Stimulated activated naive CD8-positive, alpha-beta T cell treated with anti-CD3 and anti-CD28 coated beads, Interleukin-15, Interleukin-2, amounts not matched to agents 100 ng/mL and 50 ng/mL, for 24 hours (primary cell): ENCODE data around the gene SRPK2.
"Not testable (repeated sequence)": the region's sequence is repeated elsewhere in the genome, so short reads cannot be mapped to it uniquely, and the experiment has no call there.

Source experiments
- H3K27ac Mint-ChIP-seq: one replicate; pipeline ENCODE4 v1.8.0; 2021; ENCODE audit warnings: mild to moderate bottlenecking, mixed read lengths
- H3K27me3 Mint-ChIP-seq: one replicate; pipeline ENCODE4 v1.8.0; 2021; ENCODE audit warnings: mixed read lengths
- H3K36me3 Mint-ChIP-seq: one replicate; pipeline ENCODE4 v1.8.0; 2021; ENCODE audit warnings: low read depth, mixed read lengths
- H3K4me1 Mint-ChIP-seq: one replicate; pipeline ENCODE4 v1.8.0; 2021; ENCODE audit warnings: low read depth, mixed read lengths
- H3K4me3 Mint-ChIP-seq: one replicate; pipeline ENCODE4 v1.8.0; 2021; ENCODE audit warnings: mild to moderate bottlenecking, mixed read lengths
- H3K9me3 Mint-ChIP-seq: one replicate; pipeline ENCODE4 v1.8.0; 2021; ENCODE audit warnings: mixed read lengths

The SRPK2 gene

GRCh38 chr7:105256761-105257231 lies 131.9 kb downstream of the SRPK2 start:
- H3K4me3 Mint-ChIP-seq: no peak overlapping the region
- H3K36me3 Mint-ChIP-seq: peaks cover 11% of the 10 kb centered on the region
- H3K27ac Mint-ChIP-seq: no peak overlapping the region
- H3K4me1 Mint-ChIP-seq: peaks cover 51% of the 10 kb centered on the region
- no peaks in the 10 kb centered on the region for H3K27me3 Mint-ChIP-seq
- no peaks in the 10 kb centered on the region for H3K9me3 Mint-ChIP-seq

DNA sequence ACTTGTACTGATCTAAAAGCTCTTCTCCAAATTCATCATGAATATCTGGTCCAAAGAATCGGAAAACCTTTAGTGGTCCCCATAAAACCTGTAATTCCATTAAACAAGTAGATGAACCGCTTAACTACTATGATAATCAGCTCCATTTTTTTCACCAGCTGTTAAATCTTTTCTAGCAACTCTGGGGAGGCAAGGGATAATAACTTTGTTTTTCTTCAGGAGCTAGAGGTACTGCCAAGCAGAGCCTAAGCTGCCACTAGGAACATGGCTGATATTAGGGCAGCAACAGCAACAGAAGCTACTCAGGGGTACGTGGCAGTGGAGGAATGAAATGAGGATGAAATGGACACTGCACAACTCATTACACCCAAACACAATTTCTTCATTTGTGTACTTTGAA lies 138.0 kb downstream of the SRPK2 start:
- H3K27ac Mint-ChIP-seq: no peak overlapping the region
- H3K4me1 Mint-ChIP-seq: peaks cover 29% of the 10 kb centered on the region

GRCh38 chr7:105250239-105250638 lies 138.5 kb downstream of the SRPK2 start:
- Mint-ChIP-seq H3K9me3 (no peaks in the 10 kb centered on the region), H3K4me3 (no peak overlapping the region), H3K27ac (no peak overlapping the region), H3K27me3 (no peaks in the 10 kb centered on the region), H3K4me1 (peaks cover 27% of the 10 kb centered on the region), H3K36me3 (no peaks in the 10 kb centered on the region)

More for the DNA sequence above, 138.0 kb downstream of the SRPK2 start:
- no peaks in the 10 kb centered on the region for H3K36me3 Mint-ChIP-seq
- H3K9me3 Mint-ChIP-seq: no peaks in the 10 kb centered on the region
- no peaks in the 10 kb centered on the region for H3K27me3 Mint-ChIP-seq
- H3K4me3 Mint-ChIP-seq: no peak overlapping the region

DNA sequence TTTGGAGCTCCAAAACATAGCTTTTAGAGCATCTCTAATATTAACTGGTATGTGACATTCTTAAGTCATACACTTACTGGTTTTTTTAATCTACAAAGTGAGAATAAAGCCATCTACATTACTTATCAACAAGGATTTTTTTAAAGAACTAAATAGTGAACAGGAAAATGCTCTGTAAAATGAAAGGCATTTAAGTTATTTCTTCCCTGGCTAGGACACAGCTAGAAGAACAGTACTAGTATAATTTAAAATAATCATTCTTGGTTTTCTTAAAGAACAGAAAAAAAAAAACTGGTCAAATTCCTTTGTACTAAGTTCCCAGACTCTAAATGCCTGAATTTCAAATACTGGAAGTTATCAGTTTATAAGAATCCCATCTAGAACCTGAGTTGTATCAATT lies 139.5 kb downstream of the SRPK2 start:
- Mint-ChIP-seq H3K27me3 (no peaks in the 10 kb centered on the region), H3K36me3 (no peaks in the 10 kb centered on the region), H3K4me1 (peaks cover 25% of the 10 kb centered on the region), H3K27ac (no peak overlapping the region), H3K4me3 (no peak overlapping the region), H3K9me3 (no peaks in the 10 kb centered on the region)

DNA sequence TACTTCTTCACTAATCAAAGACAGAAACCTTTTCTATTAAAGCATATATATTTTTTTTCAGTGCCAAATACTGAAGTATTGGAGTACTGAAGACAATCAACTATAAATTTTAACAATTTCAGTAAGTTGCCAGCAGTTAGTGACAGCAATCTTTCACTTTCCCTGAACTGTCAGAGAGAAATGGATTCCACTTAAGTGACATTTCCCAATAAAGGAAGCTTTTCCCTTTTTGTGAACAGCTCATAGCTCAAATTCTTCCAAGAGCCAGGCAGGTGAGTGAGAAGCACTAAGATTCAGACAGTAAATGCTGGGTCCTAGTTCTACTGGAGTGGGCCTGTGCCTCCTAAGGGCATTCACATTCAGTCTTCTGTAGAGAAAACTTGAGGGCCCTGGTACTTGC lies 142.0 kb downstream of the SRPK2 start:
- H3K9me3 Mint-ChIP-seq: no peaks in the 10 kb centered on the region
- H3K4me1 Mint-ChIP-seq: peaks cover 19% of the 10 kb centered on the region
- no peaks in the 10 kb centered on the region for H3K36me3 Mint-ChIP-seq
- no peak overlapping the region for H3K4me3 Mint-ChIP-seq
- no peaks in the 10 kb centered on the region for H3K27me3 Mint-ChIP-seq
- no peak overlapping the region for H3K27ac Mint-ChIP-seq

- Mint-ChIP-seq H3K4me3 (no peak overlapping the region), H3K36me3 (no peaks in the 10 kb centered on the region), H3K4me1 (peaks cover 19% of the 10 kb centered on the region), H3K27ac (no peak overlapping the region), H3K9me3 (no peaks in the 10 kb centered on the region), H3K27me3 (no peaks in the 10 kb centered on the region)
Observed at GRCh38 chr7:105246256-105246655, 142.5 kb downstream of the SRPK2 start.

DNA sequence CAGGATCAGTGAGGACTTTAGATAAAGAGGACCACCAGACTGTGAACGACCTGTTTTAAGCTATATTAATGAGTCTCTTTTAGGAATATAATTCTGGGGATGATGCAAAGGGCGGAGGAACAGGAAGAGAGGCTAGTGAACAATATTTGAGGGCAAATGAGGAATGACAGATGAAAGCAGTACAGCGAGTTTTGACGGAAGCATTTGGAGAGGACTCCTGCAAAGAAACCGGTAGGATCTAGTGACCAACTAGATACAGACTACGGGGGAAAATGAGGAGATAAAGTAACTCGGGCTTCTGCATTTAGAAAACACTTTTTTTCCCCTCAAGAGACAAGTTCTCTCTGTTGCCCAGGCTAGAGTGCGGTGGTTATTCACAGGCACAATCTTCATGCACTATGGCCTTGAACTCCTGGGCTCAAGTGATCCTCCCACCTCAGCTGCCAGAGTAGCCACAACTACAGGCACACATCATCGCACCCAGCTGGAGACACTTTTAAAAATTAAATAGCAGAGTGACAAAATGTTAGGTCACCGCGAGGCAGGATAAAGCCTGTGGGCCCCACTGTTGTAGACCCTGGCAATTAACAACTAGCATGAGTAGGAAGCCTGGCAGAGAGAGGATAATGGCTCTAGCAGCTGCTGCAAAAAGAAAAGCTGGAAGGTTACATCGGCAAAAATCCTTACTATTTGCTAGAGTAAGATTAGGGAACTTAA lies 143.2 kb downstream of the SRPK2 start:
- Mint-ChIP-seq H3K4me3 (no peak overlapping the region), H3K27ac (no peak overlapping the region), H3K27me3 (no peaks in the 10 kb centered on the region), H3K36me3 (no peaks in the 10 kb centered on the region), H3K4me1 (peaks cover 20% of the 10 kb centered on the region), H3K9me3 (no peaks in the 10 kb centered on the region)

DNA sequence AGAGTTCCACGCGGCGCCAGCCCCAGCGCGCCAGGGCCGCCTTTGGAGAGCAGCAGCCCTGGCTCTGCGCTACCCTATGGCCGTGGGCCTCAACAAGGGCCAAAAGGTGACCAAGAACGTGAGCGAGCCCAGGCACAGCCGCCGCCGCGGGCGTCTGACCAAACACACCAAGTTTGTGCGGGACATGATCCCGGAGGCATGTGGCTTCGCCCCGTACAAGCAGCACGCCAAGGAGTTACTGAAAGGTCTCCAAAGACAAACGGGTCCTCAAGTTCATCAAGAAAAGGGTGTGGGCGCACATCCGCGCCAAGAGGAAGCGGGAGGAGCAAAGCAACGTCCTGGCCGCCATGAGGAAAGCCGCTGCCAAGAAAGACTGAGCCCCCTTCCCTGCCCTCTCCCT lies 144.1 kb downstream of the SRPK2 start:
- H3K4me1 Mint-ChIP-seq: peaks cover 26% of the 10 kb centered on the region
- no peaks in the 10 kb centered on the region for H3K9me3 Mint-ChIP-seq
- no peak overlapping the region for H3K27ac Mint-ChIP-seq
- H3K36me3 Mint-ChIP-seq: no peaks in the 10 kb centered on the region
- H3K4me3 Mint-ChIP-seq: no peak overlapping the region
- no peaks in the 10 kb centered on the region for H3K27me3 Mint-ChIP-seq

- H3K27ac Mint-ChIP-seq: no peak overlapping the region
Observed at GRCh38 chr7:105241198-105241597, 147.5 kb downstream of the SRPK2 start.

GRCh38 chr7:105238198-105238765 lies 150.4 kb downstream of the SRPK2 start:
- Mint-ChIP-seq H3K4me3 (no peak overlapping the region), H3K27me3 (no peaks in the 10 kb centered on the region), H3K36me3 (no peaks in the 10 kb centered on the region), H3K27ac (no peak overlapping the region), H3K9me3 (no peaks in the 10 kb centered on the region), H3K4me1 (peaks cover 45% of the 10 kb centered on the region)

More at GRCh38 chr7:105241198-105241597, 147.5 kb downstream of the SRPK2 start:
- no peak overlapping the region for H3K4me3 Mint-ChIP-seq
- no peaks in the 10 kb centered on the region for H3K36me3 Mint-ChIP-seq
- no peaks in the 10 kb centered on the region for H3K27me3 Mint-ChIP-seq
- H3K4me1 Mint-ChIP-seq: peaks cover 42% of the 10 kb centered on the region
- no peaks in the 10 kb centered on the region for H3K9me3 Mint-ChIP-seq

DNA sequence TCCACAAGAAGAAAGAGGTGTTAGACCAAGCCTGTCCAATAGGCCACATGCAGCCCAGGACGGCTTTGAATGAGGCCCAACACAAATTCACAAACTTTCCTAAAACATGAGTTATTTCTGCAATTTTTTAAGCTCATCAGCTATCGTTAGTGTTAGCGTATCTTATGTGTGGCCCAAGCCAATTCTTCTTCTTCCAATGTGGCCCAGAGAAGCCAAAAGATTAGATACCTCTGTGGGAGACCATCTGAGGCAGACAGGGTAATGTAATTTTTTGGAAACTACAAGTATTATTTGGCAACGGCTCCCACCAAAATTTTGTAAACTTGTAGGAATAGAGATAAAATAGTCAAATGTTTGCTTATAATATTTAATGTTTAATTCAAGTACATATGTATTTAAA lies 153.8 kb downstream of the SRPK2 start:
- Mint-ChIP-seq H3K36me3 (peaks cover 11% of the 10 kb centered on the region), H3K27ac (no peak overlapping the region), H3K27me3 (no peaks in the 10 kb centered on the region), H3K4me1 (peaks cover 23% of the 10 kb centered on the region), H3K4me3 (no peak overlapping the region), H3K9me3 (no peaks in the 10 kb centered on the region)

- peaks cover 21% of the 10 kb centered on the region for H3K36me3 Mint-ChIP-seq
- not testable (repeated sequence) for H3K27me3 Mint-ChIP-seq, H3K27ac Mint-ChIP-seq, H3K4me3 Mint-ChIP-seq, H3K9me3 Mint-ChIP-seq
- peaks cover 17% of the 10 kb centered on the region for H3K4me1 Mint-ChIP-seq
Observed at GRCh38 chr7:105232829-105233291, 155.9 kb downstream of the SRPK2 start.

DNA sequence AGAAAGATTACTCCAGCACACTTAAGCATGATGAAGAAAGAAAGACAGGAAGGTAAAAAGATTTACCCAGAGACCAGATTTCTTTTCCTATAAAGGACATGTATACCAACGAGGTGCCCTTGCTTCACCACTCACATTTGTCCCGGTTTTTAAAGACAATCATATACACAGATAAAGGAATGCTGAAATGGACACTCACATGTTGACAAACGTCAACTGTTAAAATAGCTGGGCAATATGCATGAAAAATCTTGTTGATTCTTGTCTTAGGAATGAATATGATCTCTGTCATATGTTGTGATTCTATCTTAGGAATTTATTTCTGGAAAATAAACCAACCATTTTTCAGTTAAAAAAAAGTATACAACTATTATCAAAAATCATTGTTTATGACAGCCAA lies 158.2 kb downstream of the SRPK2 start:
- Mint-ChIP-seq H3K27ac (no peak overlapping the region), H3K9me3 (no peaks in the 10 kb centered on the region), H3K4me1 (peaks cover 3% of the 10 kb centered on the region), H3K36me3 (peaks cover 21% of the 10 kb centered on the region), H3K4me3 (no peak overlapping the region), H3K27me3 (no peaks in the 10 kb centered on the region)

DNA sequence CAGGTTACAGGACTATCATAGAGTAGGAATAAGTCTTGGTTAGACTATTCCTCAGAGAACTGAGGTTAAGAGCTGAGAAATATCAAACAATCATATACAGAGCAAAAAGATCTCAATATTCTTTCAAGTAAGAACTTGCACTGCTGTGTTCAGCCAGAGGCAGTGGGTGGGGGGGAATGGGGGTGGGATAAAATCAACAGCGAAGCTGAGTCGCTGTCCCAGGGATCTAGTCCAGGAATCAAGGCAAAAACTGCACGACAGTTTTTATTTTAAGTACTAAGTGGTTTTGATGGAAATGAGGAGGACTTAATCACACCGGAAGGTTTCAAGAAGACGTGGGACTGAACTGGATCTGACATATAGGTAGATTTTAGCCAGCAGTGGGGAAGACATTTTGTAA lies 159.1 kb downstream of the SRPK2 start:
- Mint-ChIP-seq H3K9me3 (no peaks in the 10 kb centered on the region), H3K36me3 (peaks cover 21% of the 10 kb centered on the region), H3K4me3 (no peak overlapping the region), H3K27me3 (no peaks in the 10 kb centered on the region), H3K27ac (no peak overlapping the region), H3K4me1 (peaks cover 9% of the 10 kb centered on the region)

- Mint-ChIP-seq H3K36me3 (peaks cover 21% of the 10 kb centered on the region), H3K27me3 (no peaks in the 10 kb centered on the region), H3K9me3 (no peaks in the 10 kb centered on the region), H3K27ac (no peak overlapping the region), H3K4me3 (no peak overlapping the region), H3K4me1 (peaks cover 11% of the 10 kb centered on the region)
Observed at GRCh38 chr7:105228555-105228954, 160.2 kb downstream of the SRPK2 start.

GRCh38 chr7:105227391-105227790 lies 161.3 kb downstream of the SRPK2 start:
- Mint-ChIP-seq H3K27ac (no peak overlapping the region), H3K4me1 (peaks cover 21% of the 10 kb centered on the region), H3K4me3 (no peak overlapping the region)

More at GRCh38 chr7:105227391-105227790, 161.3 kb downstream of the SRPK2 start:
- H3K9me3 Mint-ChIP-seq: no peaks in the 10 kb centered on the region
- no peaks in the 10 kb centered on the region for H3K27me3 Mint-ChIP-seq
- H3K36me3 Mint-ChIP-seq: peaks cover 21% of the 10 kb centered on the region
